Thyroid gland (tissue), 4 donors: ENCODE measurements around the gene TNFSF13B.

Experiments
- CTCF ChIP-seq, 6 experiments: fragments of 200-600 bp in 3 of 6; fragments of 450-650 bp in 3 of 6; sonication (generic) in 3 of 6; IDR thresholded peaks; one replicate each; pipeline ENCODE4 v1.5.1; 2016 to 2019; ENCODE audit warnings: antibody characterized with exemption in 6 of 6, mild to moderate bottlenecking in 2 of 6, inconsistent platforms in 1 of 6, moderate library complexity in 1 of 6
- POLR2A ChIP-seq, 2 donors: fragments of 450-650 bp; IDR thresholded peaks; one replicate each; pipeline ENCODE4 v1.6.1; 2017; ENCODE audit warnings: antibody characterized with exemption in 2 of 2, mild to moderate bottlenecking in 2 of 2, moderate library complexity in 1 of 2

DNA sequence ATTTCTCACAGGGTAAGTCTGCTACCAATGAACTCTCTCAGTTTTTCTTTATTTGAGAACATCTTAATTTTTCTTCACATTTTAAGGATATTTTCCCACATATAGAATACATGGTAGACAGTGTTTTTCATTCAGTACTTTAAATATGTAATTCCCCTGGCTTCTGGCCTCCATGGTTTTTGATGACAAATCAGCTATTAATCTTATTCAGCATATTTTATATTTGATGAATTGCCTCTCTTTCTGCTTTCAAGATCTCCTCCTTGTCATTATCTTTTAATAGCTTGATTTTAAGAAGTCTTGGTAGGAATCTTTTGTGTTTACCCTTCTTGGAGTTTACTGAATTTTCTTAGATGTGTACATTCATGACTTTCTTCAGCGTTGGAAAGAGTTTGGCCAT, 27.6 kb downstream of the TNFSF13B start:
- TF ChIP-seq CTCF (IDR thresholded peaks at IDR 0.05): no peak
- no peak for TF ChIP-seq POLR2A (IDR thresholded peaks at IDR 0.05)
